GM12892 (cell line): ENCODE data around the gene CHST5.

Source experiments
- POLR2A ChIP-seq: IDR thresholded peaks from 2 replicates; pipeline ENCODE4 v1.6.1; 2011; ENCODE audit warnings: low read depth, low read length, control low read depth
- POLR2AphosphoS5 ChIP-seq: IDR thresholded peaks from 2 replicates; pipeline ENCODE4 v1.6.1; 2011; ENCODE audit warnings: low read depth, low read length, control low read depth

DNA sequence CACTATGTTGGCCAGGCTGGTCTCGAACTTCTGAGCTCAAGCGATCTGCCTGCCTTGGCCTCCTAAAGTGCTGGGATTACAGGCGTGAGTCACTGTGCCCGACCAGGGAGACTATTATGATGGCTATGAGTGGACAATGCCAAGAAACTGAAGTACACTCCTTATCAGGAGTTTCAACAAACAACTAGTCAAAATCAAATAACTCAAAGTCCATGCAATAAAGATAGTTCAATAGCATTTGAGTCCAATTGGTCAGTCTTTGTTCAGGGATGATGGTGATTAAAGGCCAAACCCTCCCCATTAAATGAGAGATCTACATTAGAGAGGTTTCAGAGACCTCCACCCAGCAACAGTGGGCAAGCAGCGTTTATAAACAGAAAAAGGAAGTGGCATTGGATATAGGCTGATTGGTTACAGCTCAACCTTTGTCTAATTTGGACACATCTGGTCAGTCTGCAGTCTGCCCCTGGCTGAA lies 8.0 kb downstream of the CHST5 start:
- TF ChIP-seq POLR2A: no peak
- no peak for TF ChIP-seq POLR2AphosphoS5
